CD4-positive, alpha-beta T cell treated with Interleukin-6 at 100 ng/mL for 8 hours (primary cell): Measurements from ENCODE around the gene STYXL1.

Experiments
- DNase-seq: peaks from one replicate; pipeline ENCODE4 v3.0.0-alpha.2; 2020; ENCODE audit warnings: mixed read lengths, low spot score

STYXL1 gene

GRCh38 chr7:75980430-75981202, 67.2 kb downstream of the STYXL1 start:
- DNase-seq: no peak

DNA sequence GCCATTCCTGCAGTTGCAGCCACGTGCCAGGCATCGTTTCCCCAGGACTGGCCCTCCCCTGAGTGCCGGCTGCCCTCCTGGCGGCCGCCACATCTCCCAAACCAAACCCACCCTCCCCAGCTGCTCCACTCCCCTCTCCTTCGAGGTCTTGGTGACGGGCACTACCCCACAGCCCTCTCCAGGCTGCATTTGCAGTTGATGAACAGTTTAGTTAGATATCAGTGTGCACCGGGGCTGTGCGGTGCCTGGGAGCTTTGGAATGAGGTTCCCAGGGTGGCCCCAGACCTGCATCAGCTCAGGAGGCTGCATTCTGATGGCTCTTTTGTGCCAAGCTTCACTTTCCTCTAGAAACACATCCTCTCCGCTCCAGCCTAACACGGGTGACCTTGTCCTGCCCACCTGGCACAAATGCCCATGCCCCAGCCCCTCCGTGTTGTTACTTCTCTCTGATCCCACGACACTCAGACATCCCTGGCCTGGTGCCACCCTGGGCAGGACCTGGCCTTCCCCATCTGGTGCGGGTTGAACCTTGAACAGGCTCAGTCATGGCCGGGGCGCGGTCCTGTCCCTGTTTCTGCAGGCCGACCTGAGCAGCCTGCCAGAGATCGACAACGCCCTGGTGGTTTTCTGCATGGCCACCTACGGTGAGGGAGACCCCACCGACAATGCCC, 67.9 kb downstream of the STYXL1 start:
- DNase-seq: no peak

GRCh38 chr7:75977743-75978142, 70.1 kb downstream of the STYXL1 start:
- no peak for DNase-seq

DNA sequence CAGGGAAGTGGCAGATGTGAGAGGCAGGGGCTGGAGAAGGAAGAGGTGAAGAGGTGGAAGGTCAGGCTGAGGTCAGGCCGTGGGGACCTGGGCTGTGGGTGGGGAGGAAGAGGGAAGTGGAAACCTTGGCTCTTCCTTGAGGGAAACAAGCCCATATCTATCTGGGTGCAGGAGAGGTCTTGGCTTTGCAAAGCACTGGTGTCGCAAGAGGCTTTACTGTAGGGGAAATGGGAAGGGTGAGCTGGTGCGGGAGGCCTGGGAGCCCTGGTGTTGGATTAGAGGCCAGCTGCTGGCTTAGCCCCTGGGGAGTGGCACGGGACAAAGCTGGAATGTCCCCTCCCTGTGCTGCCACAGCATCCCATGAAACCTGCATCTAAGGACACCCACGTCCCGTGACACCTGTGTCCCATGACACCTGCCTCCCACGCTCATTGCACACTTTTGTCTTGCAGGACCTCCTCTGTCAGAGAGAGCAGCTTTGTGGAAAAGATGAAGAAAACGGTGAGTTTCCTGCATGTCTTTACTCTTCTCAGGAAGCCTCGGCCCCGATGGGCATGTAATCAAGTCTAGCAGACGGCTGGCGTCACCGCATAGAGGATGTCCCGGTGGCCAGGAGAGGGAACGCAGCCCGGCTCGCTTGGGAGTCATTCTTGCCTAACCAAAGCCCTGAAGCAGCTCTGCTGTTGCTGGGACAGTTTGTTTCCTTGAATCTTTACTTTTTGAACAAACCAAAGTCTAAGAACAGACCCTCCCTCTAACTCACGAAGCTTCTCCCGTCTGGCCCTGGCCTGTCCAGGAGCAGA, 75.6 kb downstream of the STYXL1 start:
- DNase-seq: no peak

DNA sequence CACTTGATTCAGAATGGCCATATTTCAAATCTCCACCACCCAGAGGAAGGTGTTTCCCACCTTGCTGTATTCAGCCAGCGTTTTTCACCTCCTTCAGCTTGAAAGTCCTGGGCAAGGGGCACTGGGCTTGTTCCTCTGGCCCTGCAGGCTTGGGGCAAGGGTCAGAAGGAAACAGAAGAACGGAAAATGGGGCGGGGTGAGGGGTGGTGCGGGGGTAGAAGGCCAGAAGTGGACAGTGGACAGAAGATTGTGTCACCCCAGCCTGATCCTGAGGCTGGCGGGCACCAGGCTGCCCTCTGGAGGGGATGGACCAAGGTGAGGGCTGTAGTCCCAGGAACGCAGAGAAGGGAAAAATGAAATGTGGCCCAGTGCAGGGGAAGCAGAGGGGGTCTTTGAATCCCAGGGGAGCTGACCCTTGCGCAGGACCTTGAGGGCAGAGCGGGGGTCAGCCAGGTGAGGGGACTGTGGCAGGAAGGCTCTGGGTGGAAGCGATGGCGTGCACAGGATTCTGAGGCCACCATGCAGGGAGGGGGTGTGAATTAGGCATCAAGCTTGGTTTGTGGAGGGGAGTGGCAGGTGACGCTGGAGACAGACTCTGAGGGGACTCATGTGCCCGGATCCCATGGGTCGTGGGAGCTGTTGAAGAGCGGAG, 76.4 kb downstream of the STYXL1 start:
- DNase-seq: no peak

DNA sequence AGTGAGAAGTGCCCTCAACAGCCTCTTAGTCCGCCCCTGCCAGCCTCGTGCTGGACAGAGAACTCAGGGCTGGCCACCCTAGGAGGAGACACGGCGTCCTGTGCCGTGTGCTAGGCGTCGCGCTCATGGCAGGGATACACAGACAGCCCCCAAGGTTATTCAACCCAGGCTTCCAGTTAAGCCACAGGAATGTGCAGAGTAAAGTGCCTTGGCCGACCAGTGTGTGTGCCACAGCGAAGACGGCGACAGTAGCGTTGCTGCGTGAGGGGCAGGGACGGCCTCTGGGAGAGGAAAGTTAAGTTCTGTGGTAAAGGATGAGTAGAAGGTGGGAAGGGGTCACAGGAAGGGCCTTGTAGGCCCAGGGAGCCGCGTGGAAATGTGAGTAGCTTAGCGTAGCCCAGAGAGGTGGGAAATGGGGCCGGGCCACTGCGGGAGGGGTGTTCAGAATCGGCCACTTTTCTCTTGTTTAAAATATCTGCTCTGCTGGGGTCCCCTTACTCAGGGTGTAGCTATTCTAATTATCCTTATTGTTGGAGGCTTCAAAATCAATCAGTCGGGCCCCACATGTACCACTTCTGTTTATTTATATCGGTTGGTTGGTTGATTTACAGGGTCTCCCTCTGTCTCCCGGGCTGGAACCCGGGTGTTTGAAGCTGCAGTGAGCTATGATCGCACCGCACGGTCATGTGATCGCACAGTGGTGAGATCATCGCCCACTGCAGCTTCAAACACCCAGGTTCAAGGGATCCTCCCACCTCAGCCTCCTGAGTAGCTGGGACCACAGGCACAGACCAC, 77.9 kb downstream of the STYXL1 start:
- DNase-seq: no peak

DNA sequence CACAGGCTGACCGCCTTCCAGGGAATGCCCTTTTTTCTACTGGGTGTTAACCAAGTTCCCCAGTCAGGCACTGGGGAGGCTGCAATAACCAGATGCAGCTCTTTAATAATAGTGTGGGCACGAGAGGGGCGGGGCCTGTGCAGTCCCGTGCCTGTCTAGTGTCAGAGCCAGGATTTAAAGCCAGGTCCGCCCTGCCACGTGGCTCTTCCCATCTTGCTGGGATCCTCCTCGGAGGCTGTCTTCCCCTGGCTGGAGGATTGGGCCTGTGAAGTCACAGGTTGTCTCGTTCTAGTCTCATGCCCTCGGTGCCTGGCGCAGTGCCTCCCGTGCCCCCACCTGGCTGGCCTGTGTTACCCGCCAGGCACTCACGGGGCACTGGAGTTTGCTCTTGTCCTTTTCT, 78.6 kb downstream of the STYXL1 start:
- no peak for DNase-seq

DNA sequence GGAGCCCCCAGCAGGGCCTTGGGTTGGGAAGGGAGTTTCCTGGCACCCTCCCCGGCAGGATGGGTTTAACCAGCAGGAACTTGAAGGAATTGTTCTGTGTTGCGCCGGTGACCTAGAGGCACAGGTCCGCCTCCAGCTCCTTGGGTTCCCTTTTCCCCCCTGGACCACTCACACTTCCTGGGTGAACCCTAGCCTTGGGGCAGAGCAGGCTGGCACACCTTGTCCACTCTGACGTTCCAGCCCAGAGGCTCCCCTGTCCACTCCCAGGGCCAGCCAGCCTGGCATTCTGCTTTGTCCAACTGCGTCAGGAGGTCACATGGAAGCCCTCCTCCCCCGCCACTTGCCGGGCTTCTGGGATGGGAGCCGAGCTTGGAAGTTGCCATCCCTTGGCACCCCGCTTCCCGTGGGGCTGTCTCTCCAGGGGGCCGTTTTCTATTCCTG, 79.2 kb downstream of the STYXL1 start:
- no peak for DNase-seq

- DNase-seq: no peak
Observed at GRCh38 chr7:75968012-75968411, 79.8 kb downstream of the STYXL1 start.

- no peak for DNase-seq
Observed at GRCh38 chr7:75967487-75967997, 80.3 kb downstream of the STYXL1 start.

- no peak for DNase-seq
Observed at GRCh38 chr7:75967055-75967454, 80.7 kb downstream of the STYXL1 start.

DNA sequence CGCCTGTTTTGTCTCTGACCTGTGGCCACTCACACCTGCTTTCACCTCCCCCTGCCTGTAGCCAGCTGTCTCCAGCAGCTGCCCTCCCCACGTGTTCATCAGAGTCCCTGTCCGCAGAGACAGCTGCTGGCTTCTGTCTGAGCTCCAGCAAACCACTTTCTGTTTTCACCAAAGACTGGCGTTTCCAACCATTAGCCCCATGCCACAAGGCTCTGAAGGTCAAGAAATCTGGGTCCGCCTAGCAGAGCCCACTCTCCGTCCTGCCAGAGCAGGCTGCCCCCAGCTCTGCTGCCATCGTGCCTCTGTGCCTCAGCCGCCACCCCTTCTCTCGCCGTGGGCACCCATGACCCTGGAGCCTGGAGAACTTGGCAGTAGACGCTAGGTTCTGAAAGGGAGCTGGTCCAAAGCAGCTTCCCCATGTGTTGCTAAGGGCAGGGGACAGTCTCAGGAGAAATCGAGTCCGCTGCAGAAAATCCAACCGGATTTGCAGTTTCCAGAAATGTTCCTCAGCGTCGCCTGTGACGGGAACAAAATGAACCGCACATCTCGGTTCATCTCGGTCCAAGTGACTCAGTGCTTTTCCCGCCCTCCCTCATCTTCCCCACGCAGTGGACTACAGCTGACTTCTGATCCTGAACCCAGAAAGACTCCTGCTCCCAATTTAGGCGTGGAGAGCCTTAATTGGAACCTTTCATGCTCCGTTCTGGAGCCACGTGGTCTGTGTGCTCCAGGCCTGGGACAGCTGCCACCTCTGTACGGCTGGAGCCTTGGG, 81.4 kb downstream of the STYXL1 start:
- DNase-seq: no peak

GRCh38 chr7:75965617-75966016, 82.2 kb downstream of the STYXL1 start:
- no peak for DNase-seq

GRCh38 chr7:75963381-75963995, 84.3 kb downstream of the STYXL1 start:
- no peak for DNase-seq

DNA sequence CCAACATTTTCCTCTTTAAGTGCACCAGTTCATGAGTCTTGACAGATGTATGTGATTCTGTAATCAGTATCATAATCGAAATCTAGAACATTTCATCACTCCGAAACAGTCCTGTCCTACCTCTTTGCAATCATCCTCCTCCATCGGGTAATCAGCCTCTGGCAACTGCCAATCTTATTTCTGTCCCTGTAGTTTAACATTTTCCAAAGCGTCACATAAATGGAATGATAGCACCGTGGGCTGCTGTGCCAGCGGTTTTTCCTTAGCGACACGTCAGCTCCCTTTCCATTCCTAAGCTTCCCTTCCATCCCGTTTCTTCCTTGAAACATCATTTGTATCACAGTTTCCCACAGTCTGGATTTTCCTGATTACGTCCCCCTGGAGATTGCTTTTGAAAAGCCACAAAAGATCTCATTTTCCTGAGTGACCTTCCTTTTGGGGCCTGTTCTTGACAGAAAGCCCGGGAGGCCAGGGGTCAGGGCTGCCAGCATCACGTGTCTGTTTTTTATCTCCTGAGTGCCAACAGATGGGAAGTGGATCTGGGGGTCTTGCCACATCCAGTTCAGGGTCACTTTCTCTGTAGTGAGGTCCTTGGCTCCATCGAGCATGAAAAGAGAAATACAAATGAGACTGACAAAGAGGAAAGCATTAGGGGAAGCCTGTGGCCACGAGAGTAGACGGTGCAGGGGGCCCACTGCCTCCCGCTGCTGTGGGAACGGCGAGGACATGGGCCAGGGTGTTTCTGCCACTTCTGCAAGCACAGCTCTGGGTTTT, 85.0 kb downstream of the STYXL1 start:
- DNase-seq: no peak

- no peak for DNase-seq
Observed at GRCh38 chr7:75961218-75961617, 86.6 kb downstream of the STYXL1 start.

- no peak for DNase-seq
Observed at GRCh38 chr7:75960372-75960771, 87.4 kb downstream of the STYXL1 start.

- no peak for DNase-seq
Observed at GRCh38 chr7:75958802-75959543, 88.8 kb downstream of the STYXL1 start.
